OCI-LY7 (cell line): ENCODE results near the gene SHROOM3. TPM values are rescaled to one million over a fixed set of nuclear protein-coding genes. Genes with fewer than 3 reads are reported as not detected.

Experiments used
- BruUV-seq: library from RNA; stranded (reverse); fragments of 400-500 nt; replicated peaks from 2 replicates; lab custom pipeline; 2021; lab: Mats Ljungman, UMichigan
- CTCF ChIA-PET: fragments of 300-600 bp; sonication (Branson Sonifier 250); formaldehyde crosslinking; loops from one replicate; lab custom pipeline; 2022; ENCODE audit warnings: antibody characterized with exemption; ENCODE audit not compliant: unreplicated experiment; lab: Charles Lee
- POLR2A ChIA-PET: fragments of 300-600 bp; sonication (Branson Sonifier 250); formaldehyde crosslinking; loops from one replicate; lab custom pipeline; 2022; ENCODE audit warnings: antibody characterized with exemption; lab: Charles Lee
- DNase-seq: peaks from one replicate; pipeline ENCODE4 v3.0.0-alpha.2; 2015; ENCODE audit warnings: low spot score
- H2AFZ ChIP-seq: fragments of 200-600 bp; sonication (generic), shearing (Covaris generic); 2 replicates; pipeline ENCODE4 v1.6.1; 2014; ENCODE audit warnings: mild to moderate bottlenecking, antibody characterized with exemption, low read length, moderate library complexity
- H3K27ac ChIP-seq: fragments of 200-600 bp; sonication (generic); 2 replicates; pipeline ENCODE4 v1.5.1; 2014; ENCODE audit warnings: mixed run types, low read depth, mild to moderate bottlenecking, moderate library complexity, low read length, inconsistent platforms; ENCODE audit not compliant: poor library complexity, severe bottlenecking
- H3K36me3 ChIP-seq: fragments of 200-600 bp; sonication (generic); 2 replicates; pipeline ENCODE4 v1.6.1; 2014; ENCODE audit warnings: mild to moderate bottlenecking, antibody characterized with exemption, low read length, moderate library complexity, mixed read lengths; ENCODE audit not compliant: insufficient read depth
- H3K4me1 ChIP-seq: fragments of 200-600 bp; sonication (generic); 2 replicates; pipeline ENCODE4 v1.5.1; 2014; ENCODE audit warnings: mild to moderate bottlenecking, low read length; ENCODE audit not compliant: insufficient read depth, poor library complexity, severe bottlenecking
- H3K4me2 ChIP-seq: fragments of 200-600 bp; sonication (generic); 2 replicates; pipeline ENCODE4 v1.6.1; 2014; ENCODE audit warnings: mild to moderate bottlenecking, low read length
- H3K4me3 ChIP-seq: fragments of 200-600 bp; sonication (generic); 2 replicates; pipeline ENCODE4 v1.5.1; 2014; ENCODE audit warnings: mild to moderate bottlenecking, low read depth, low read length; ENCODE audit not compliant: poor library complexity, severe bottlenecking
- H3K79me2 ChIP-seq: fragments of 200-600 bp; sonication (generic); 2 replicates; pipeline ENCODE4 v1.6.1; 2016; ENCODE audit warnings: low read depth, mild to moderate bottlenecking, low read length, moderate library complexity, mixed read lengths; ENCODE audit not compliant: insufficient read depth
- H3K9me2 ChIP-seq: fragments of 200-600 bp; sonication (generic); 2 replicates; pipeline ENCODE4 v1.6.1; 2016; ENCODE audit warnings: mild to moderate bottlenecking, low read length, mixed read lengths; ENCODE audit not compliant: insufficient read depth
- H3K9me3 ChIP-seq: fragments of 200-600 bp; sonication (generic); 2 replicates; pipeline ENCODE4 v1.6.1; 2014; ENCODE audit warnings: mild to moderate bottlenecking, mixed run types, low read length, mixed read lengths
- H4K20me1 ChIP-seq: fragments of 200-600 bp; sonication (generic); 2 replicates; pipeline ENCODE4 v1.6.1; 2014; ENCODE audit warnings: mild to moderate bottlenecking, antibody characterized with exemption, low read length, moderate library complexity, mixed read lengths; ENCODE audit not compliant: insufficient read depth
- EZH2phosphoT487 ChIP-seq: fragments of 200-600 bp; sonication (generic); IDR thresholded peaks from 2 replicates; pipeline ENCODE4 v1.6.1; 2018; ENCODE audit warnings: low read depth, borderline replicate concordance, mild to moderate bottlenecking, mixed run types, antibody characterized with exemption, low read length, moderate library complexity, mixed read lengths
- intact Hi-C: fragments of 100-400 bp; cut with micrococcal nuclease; formaldehyde crosslinking; loops from one replicate; pipeline ENCODE4 v1.10.0; 2022; ENCODE audit not compliant: unreplicated experiment
- total RNA-seq, 2 experiments: library from RNA; depleted of rRNA in 1 of 2; stranded (reverse); fragments of >200 nt in 1 of 2; shearing (Covaris generic) in 1 of 2; gene quantifications; 2 replicates each; pipeline ENCODE4 v1.2.3, GENCODE V29; 2014 to 2022
- TF ChIP-seq, protein P1 (sequence below): fragments of 200-600 bp; sonication (generic); conservative IDR thresholded peaks from 2 replicates; pipeline ENCODE4 v1.5.1; 2014; ENCODE audit warnings: mild to moderate bottlenecking, antibody characterized with exemption, low read length, moderate library complexity, mixed read lengths

Gene SHROOM3
- total RNA-seq, 2 experiments from 2014 or later, result not detected

DNA sequence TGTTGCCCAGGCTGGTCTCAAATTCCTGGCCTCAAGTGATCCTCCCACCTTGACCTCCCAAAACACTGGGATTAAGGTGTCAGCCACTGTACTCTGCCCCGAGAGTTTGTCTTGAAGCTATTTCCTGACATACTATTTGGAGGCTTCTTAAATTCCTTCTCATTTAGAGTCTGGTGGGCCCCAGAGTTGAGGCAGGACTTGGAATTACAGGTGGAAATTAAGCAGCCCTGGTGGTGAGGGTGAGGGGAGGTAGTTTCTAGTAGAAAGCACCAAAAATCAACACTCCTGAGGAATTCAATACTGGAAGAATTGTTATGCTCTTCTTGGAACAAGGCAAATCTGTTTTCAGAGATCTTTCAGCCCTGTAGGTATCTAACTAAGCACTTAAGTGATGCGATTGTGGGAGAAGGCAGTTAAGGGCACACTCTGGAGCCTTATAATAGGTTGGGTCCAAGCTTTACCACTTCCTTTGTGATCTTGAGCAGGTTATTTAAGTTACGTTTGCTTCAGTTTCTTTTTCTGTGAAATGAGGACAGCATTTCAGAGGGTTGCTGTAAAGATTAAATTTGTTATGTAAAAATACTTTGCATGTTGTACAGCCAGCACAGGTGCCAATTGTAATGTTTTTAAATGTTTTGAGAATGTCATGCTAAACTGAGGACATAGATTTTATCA, 262.2 kb downstream of the SHROOM3 start:
- no peak for DNase-seq
- no peaks in the 10 kb centered on the region for H3K9me3 ChIP-seq
- H3K4me2 ChIP-seq, result no peak overlapping the region
- intact Hi-C loops, result no loop called here
- TF ChIP-seq EZH2phosphoT487, result no peak
- TF ChIP-seq, protein P1, sequence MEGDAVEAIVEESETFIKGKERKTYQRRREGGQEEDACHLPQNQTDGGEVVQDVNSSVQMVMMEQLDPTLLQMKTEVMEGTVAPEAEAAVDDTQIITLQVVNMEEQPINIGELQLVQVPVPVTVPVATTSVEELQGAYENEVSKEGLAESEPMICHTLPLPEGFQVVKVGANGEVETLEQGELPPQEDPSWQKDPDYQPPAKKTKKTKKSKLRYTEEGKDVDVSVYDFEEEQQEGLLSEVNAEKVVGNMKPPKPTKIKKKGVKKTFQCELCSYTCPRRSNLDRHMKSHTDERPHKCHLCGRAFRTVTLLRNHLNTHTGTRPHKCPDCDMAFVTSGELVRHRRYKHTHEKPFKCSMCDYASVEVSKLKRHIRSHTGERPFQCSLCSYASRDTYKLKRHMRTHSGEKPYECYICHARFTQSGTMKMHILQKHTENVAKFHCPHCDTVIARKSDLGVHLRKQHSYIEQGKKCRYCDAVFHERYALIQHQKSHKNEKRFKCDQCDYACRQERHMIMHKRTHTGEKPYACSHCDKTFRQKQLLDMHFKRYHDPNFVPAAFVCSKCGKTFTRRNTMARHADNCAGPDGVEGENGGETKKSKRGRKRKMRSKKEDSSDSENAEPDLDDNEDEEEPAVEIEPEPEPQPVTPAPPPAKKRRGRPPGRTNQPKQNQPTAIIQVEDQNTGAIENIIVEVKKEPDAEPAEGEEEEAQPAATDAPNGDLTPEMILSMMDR, result no peak
- no peaks in the 10 kb centered on the region for H3K79me2 ChIP-seq
- ChIA-PET POLR2A (interaction anchor here (0.6 kb wide), 1 partner anchor 9 kb away, joined by 3 read pairs; no protein-coding TSS in a partner anchor), CTCF (no interaction called here)
- no peak overlapping the region for H3K27ac ChIP-seq
- H4K20me1 ChIP-seq, result no peaks in the 10 kb centered on the region
- no TSS peak for BruUV-seq
- H3K36me3 ChIP-seq, result no peaks in the 10 kb centered on the region
- no peaks in the 10 kb centered on the region for H3K4me1 ChIP-seq
- H3K4me3 ChIP-seq, result no peak overlapping the region
- H2AFZ ChIP-seq, result no peak overlapping the region
- H3K9me2 ChIP-seq, result no peaks in the 10 kb centered on the region

DNA sequence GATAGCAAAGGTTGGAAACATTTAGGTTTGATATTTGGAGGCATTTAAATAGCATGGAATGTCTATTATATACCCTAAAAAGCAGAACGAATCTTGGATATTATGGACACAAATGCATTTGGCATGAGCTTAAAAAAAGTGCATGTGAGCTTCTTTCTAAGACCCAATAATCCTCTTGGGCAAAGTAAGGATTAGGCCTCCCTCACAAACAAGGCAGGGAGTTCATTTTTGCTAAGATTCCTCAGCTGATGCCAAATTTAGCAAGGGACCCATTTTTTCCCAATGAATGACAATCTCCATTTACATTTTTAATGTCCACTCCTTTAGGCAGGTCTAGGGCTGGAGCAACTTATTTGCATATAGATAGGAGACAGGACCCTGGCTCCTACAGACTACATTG, 263.1 kb downstream of the SHROOM3 start:
- ChIA-PET CTCF (no interaction called here), POLR2A (no interaction called here)
- BruUV-seq, result no TSS peak
- H2AFZ ChIP-seq, result no peak overlapping the region
- H3K9me3 ChIP-seq, result no peaks in the 10 kb centered on the region
- H3K9me2 ChIP-seq, result no peaks in the 10 kb centered on the region
- no peak for DNase-seq
- intact Hi-C loops, result no loop called here
- H3K79me2 ChIP-seq, result no peaks in the 10 kb centered on the region
- no peak for TF ChIP-seq EZH2phosphoT487
- TF ChIP-seq, protein P1, result no peak
- H3K4me1 ChIP-seq, result no peaks in the 10 kb centered on the region
- H4K20me1 ChIP-seq, result no peaks in the 10 kb centered on the region
- H3K4me2 ChIP-seq, result no peak overlapping the region
- no peak overlapping the region for H3K4me3 ChIP-seq
- no peaks in the 10 kb centered on the region for H3K36me3 ChIP-seq
- H3K27ac ChIP-seq, result no peak overlapping the region

DNA sequence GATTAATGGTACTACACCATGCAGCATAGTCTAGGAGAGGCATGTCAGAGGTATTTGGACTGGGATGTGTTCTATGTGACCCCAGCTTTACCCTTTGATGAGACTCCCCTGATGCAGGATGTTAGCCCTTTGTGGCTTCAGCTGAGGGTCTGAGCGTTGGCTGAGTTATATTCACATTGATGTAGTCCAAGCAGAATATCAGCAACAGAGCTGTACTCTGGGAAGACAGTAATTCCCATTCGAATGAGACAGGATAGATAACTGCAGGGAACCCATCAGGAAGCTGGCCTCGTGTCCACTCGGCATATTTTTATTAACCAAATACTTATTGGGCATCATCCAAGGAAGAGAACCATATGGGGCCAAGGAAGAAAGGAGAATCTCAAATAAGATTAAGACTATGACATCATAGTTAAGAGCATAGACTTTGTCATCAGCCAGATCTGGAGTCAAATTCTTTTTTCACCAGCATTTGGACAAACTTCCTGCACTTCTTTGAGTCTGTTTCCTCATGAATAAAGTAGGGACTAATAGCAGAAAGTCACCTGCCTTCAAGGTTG, 264.8 kb downstream of the SHROOM3 start:
- ChIA-PET POLR2A (no interaction called here), CTCF (no interaction called here)
- H3K4me1 ChIP-seq, result no peaks in the 10 kb centered on the region
- no TSS peak for BruUV-seq
- no peak overlapping the region for H2AFZ ChIP-seq
- H3K9me2 ChIP-seq, result no peaks in the 10 kb centered on the region
- no peak overlapping the region for H3K27ac ChIP-seq
- no peaks in the 10 kb centered on the region for H3K79me2 ChIP-seq
- no peaks in the 10 kb centered on the region for H4K20me1 ChIP-seq
- H3K4me2 ChIP-seq, result no peak overlapping the region
- no peak overlapping the region for H3K4me3 ChIP-seq
- DNase-seq, result no peak
- no peaks in the 10 kb centered on the region for H3K36me3 ChIP-seq
- intact Hi-C loops, result no loop called here
- no peak for TF ChIP-seq EZH2phosphoT487
- TF ChIP-seq, protein P1, result no peak
- H3K9me3 ChIP-seq, result no peaks in the 10 kb centered on the region
